Breast epithelium (tissue), 3 donors: ENCODE measurements around the gene SDCCAG8.

Experiments
- CTCF ChIP-seq, 3 donors: fragments of 450-650 bp; IDR thresholded peaks; one replicate each; pipeline ENCODE4 v1.5.1; 2016 to 2017; ENCODE audit warnings: antibody characterized with exemption in 3 of 3, mild to moderate bottlenecking in 3 of 3, moderate library complexity in 3 of 3
- POLR2A ChIP-seq: fragments of 450-650 bp; IDR thresholded peaks from one replicate; pipeline ENCODE4 v1.6.1; 2016; ENCODE audit warnings: antibody characterized with exemption, mild to moderate bottlenecking, moderate library complexity
- POLR2AphosphoS5 ChIP-seq, 3 donors: sonication (generic); formaldehyde crosslinking; IDR thresholded peaks; one replicate each; pipeline ENCODE4 v1.6.1; 2017; ENCODE audit warnings: antibody characterized with exemption in 3 of 3

GRCh38 chr1:243406424-243406823, 150.6 kb downstream of the SDCCAG8 start:
- TF ChIP-seq CTCF (IDR thresholded peaks at IDR 0.05) (no peak), POLR2A (no peak), POLR2AphosphoS5 (IDR thresholded peaks at IDR 0.05) (no peak)
